Measurements from ENCODE around the gene GNRHR.

The GNRHR gene

DNA sequence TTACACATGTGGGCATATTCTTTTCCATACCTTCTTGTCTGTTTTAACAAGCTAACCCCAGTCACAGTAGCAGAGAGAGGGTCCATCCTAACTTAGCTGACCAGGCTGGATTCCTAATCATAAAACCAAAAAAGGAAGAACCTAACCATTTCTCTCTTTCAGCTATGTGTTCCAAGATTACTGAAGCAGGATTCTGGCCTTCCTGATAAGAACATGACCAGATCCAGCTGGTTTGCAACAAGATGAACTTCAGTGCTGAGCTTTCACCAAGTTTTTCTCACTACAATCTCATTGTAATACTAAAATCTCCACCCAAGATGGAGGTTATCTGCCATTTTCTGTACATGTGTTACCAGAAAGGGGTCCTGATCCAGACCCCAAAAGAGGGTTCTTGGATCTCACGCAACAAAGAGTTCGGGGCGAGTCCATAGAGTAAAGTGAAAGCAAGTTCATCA is 32.8 kb downstream of the GNRHR start:
- Histone ChIP-seq H3K27ac (no peak overlapping the region), H3K27me3 (no peaks in the 10 kb centered on the region), H3K9me3 (no peaks in the 10 kb centered on the region), H3K4me1 (no peaks in the 10 kb centered on the region), H3K4me3 (no peak overlapping the region), H3K36me3 (peaks cover 4 to 31% (median 31%) of the 10 kb centered on the region in 3 donors)
- intact Hi-C loops (cut with DNase I; ENCODE audit: low total_unique reads) = no loop called here
- TF ChIP-seq, protein P1, sequence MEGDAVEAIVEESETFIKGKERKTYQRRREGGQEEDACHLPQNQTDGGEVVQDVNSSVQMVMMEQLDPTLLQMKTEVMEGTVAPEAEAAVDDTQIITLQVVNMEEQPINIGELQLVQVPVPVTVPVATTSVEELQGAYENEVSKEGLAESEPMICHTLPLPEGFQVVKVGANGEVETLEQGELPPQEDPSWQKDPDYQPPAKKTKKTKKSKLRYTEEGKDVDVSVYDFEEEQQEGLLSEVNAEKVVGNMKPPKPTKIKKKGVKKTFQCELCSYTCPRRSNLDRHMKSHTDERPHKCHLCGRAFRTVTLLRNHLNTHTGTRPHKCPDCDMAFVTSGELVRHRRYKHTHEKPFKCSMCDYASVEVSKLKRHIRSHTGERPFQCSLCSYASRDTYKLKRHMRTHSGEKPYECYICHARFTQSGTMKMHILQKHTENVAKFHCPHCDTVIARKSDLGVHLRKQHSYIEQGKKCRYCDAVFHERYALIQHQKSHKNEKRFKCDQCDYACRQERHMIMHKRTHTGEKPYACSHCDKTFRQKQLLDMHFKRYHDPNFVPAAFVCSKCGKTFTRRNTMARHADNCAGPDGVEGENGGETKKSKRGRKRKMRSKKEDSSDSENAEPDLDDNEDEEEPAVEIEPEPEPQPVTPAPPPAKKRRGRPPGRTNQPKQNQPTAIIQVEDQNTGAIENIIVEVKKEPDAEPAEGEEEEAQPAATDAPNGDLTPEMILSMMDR (IDR thresholded peaks at IDR 0.05) = no peak
- DNase-seq = no peak

DNA sequence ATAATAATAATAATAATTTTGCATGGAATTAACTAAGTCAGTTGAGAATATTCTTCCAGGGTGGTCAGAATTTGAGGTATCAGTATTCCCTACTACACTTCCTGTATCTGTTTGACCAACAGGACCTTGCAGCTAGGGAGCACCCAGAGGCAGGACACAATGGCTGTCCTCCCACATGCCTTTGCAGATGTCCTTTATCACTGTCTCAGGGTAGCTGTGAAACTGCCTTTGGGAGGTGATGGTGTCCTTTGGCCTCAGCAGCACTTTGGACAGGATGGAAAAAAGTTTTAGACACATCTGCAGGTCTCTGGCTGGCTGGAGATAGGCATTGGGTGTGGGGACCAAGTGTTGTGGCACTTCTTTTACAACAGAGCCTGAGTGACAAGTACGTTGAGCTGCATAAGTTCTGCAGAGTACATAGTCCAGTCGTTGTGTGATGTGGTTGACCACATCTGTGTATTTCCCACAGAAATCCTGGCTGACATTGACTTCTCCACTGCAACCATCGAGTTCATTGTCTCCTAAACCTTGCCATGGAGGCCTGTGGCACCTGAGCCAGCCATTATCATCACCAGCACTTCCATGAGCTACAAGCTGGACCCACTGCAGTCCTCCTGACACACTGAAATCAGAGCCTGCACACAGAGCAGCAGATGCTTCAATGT is 34.1 kb downstream of the GNRHR start:
- no peak overlapping the region for H3K27ac ChIP-seq
- H3K27me3 ChIP-seq = no peaks in the 10 kb centered on the region
- H3K4me1 ChIP-seq = no peaks in the 10 kb centered on the region
- H3K9me3 ChIP-seq = no peaks in the 10 kb centered on the region
- H3K4me3 ChIP-seq = no peak overlapping the region
- TF ChIP-seq, protein P1 (IDR thresholded peaks at IDR 0.05) = no peak
- intact Hi-C loops (cut with DNase I; ENCODE audit: low total_unique reads) = no loop called here
- H3K36me3 ChIP-seq = peaks cover 4 to 31% (median 31%) of the 10 kb centered on the region in 3 donors
- DNase-seq = no peak

DNA sequence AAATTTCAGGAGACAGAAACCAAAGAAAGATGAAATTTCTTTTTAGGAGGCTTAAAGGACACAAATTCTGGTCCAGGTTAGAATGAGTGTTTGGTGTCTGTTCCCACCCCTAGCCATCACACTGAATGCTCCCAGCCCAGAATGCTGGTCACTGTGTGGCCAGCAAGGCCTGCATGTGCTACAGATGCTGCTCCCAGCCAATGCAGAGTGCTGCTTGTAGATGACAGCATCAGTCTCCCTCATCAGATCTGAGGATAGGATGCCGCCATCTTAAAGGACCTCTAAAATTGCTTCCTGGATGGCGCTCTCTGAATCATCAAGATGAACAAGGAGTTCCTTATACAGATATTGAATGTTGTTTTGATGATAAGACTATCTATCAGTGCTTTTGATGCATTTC is 35.3 kb downstream of the GNRHR start:
- intact Hi-C loops (cut with DNase I; ENCODE audit: low total_unique reads) = no loop called here
- Histone ChIP-seq H3K9me3 (no peaks in the 10 kb centered on the region), H3K27ac (no peak overlapping the region), H3K4me3 (no peak overlapping the region), H3K27me3 (no peaks in the 10 kb centered on the region), H3K36me3 (peaks cover 4 to 31% (median 31%) of the 10 kb centered on the region in 3 donors), H3K4me1 (no peaks in the 10 kb centered on the region)
- DNase-seq = no peak
- TF ChIP-seq, protein P1 (IDR thresholded peaks at IDR 0.05) = no peak

DNA sequence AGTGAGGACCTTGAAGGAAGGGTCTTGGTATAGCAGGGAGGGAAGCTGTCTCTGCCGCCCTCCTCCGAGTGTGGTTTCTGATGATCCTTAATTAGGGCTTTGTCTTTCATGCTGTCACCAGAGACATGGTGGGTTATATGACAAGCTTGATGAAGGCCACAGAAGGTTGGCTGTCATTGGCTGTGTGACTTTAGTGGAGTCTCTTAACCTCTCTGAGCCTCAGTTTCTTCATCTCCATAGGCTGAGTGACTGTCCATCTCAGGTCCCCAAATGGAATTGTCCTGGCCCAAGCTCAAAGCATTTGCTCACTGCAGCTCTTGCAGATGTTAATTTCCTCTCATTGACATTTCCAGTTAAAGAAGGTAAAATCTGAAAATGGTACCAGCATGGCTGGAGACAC is 36.6 kb downstream of the GNRHR start:
- no peak for DNase-seq
- peaks cover 4 to 31% (median 31%) of the 10 kb centered on the region in 3 donors for H3K36me3 ChIP-seq
- no peaks in the 10 kb centered on the region for H3K9me3 ChIP-seq
- H3K4me1 ChIP-seq = no peaks in the 10 kb centered on the region
- no peak overlapping the region for H3K27ac ChIP-seq
- TF ChIP-seq, protein P1 (IDR thresholded peaks at IDR 0.05) = no peak
- no peak overlapping the region for H3K4me3 ChIP-seq
- no peaks in the 10 kb centered on the region for H3K27me3 ChIP-seq
- intact Hi-C loops (cut with DNase I; ENCODE audit: low total_unique reads) = no loop called here

DNA sequence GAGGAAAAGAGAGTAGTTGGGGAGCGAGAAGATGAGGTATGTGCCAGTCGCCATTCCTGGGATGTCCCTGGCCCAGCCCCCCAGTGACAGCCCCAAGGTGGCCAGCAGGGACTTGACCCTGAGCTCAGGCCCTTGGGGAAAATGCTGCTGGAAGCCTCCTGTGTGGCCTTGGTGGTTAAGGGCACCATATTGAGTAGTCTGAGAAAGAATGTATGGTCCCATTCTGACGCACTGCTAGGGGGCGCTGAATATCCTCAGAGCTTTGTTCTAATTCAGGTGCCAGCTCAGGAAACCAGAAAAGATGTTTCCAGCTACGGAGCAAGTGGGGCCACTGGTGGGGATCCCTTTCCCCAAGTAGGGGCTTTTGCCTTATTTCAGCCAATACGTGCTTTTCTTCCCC is 39.2 kb downstream of the GNRHR start:
- intact Hi-C loops (cut with DNase I; ENCODE audit: low total_unique reads) = no loop called here
- no peak for DNase-seq
- TF ChIP-seq, protein P1 (IDR thresholded peaks at IDR 0.05) = no peak
- H3K36me3 ChIP-seq = peaks cover 0 to 12% (median 7%) of the 10 kb centered on the region in 3 donors
- H3K9me3 ChIP-seq = no peaks in the 10 kb centered on the region
- H3K27ac ChIP-seq = no peak overlapping the region
- H3K4me3 ChIP-seq = no peak overlapping the region
- no peaks in the 10 kb centered on the region for H3K4me1 ChIP-seq
- no peaks in the 10 kb centered on the region for H3K27me3 ChIP-seq

DNA sequence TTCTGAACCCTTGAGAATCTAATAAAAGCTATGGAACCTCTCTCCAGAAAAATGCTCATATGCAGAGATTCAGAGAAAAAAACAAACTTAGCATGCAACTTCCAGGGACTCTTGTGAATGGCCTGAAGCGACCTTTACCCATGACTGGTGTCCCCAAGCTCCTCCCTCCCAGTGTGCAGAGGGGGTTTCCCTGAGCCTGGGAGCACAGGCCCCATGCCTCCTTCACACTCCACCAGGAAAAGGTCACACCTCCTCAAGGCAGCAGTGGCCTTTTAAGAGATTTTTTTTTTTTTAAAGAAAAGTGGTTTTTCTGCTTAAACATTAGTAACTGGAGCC is 40.0 kb downstream of the GNRHR start:
- H3K36me3 ChIP-seq = peaks cover 0 to 10% (median 6%) of the 10 kb centered on the region in 3 donors
- DNase-seq = no peak
- TF ChIP-seq, protein P1 (IDR thresholded peaks at IDR 0.05) = no peak
- H3K27me3 ChIP-seq = no peaks in the 10 kb centered on the region
- H3K4me3 ChIP-seq = no peak overlapping the region
- intact Hi-C loops (cut with DNase I; ENCODE audit: low total_unique reads) = no loop called here
- H3K9me3 ChIP-seq = no peaks in the 10 kb centered on the region
- no peaks in the 10 kb centered on the region for H3K4me1 ChIP-seq
- H3K27ac ChIP-seq = no peak overlapping the region
